Dermis blood vessel endothelial cell (primary cell): ENCODE data around the gene BACE1-AS. TPM values are rescaled to one million over a fixed set of nuclear protein-coding genes. Genes with fewer than 3 reads are reported as not detected.
"Not testable (repeated sequence)": the region's sequence is repeated elsewhere in the genome, so short reads cannot be mapped to it uniquely, and the experiment has no call there.

Experiments
- DNase-seq: peaks from one replicate; pipeline ENCODE4 v3.0.0; 2010
- total RNA-seq: library from RNA; depleted of rRNA; stranded (reverse); fragments of >200 nt; gene quantifications from 2 replicates; pipeline ENCODE4 v1.2.3, GENCODE V29; 2014

BACE1-AS gene
- total RNA-seq: 2.4 and 3.1 TPM in 2 replicates

- no peak for DNase-seq
Observed at GRCh38 chr11:117290809-117291396, at the start of gene BACE1-AS. Gene BACE1-AS (plus strand): TSS chr11:117291346.

- DNase-seq: no peak
Observed at GRCh38 chr11:117248341-117248740, 42.8 kb upstream of the BACE1-AS start.

GRCh38 chr11:117249571-117249970 is 41.6 kb upstream of the BACE1-AS start:
- no peak for DNase-seq

- no peak for DNase-seq
Observed at GRCh38 chr11:117251506-117251905, 39.6 kb upstream of the BACE1-AS start.

- DNase-seq: no peak
Observed at GRCh38 chr11:117255966-117256365, 35.2 kb upstream of the BACE1-AS start.

GRCh38 chr11:117256573-117256972 is 34.6 kb upstream of the BACE1-AS start:
- no peak for DNase-seq

GRCh38 chr11:117258576-117258975 is 32.6 kb upstream of the BACE1-AS start:
- DNase-seq: no peak

GRCh38 chr11:117259417-117259816 is 31.7 kb upstream of the BACE1-AS start:
- no peak for DNase-seq

GRCh38 chr11:117264624-117265323 is 26.4 kb upstream of the BACE1-AS start:
- not testable (repeated sequence) for DNase-seq

- no peak for DNase-seq
Observed at GRCh38 chr11:117265745-117266144, 25.4 kb upstream of the BACE1-AS start.

- DNase-seq: no peak
Observed at GRCh38 chr11:117269856-117270255, 21.3 kb upstream of the BACE1-AS start.

- no peak for DNase-seq
Observed at GRCh38 chr11:117271208-117271607, 19.9 kb upstream of the BACE1-AS start.

- not testable (repeated sequence) for DNase-seq
Observed at GRCh38 chr11:117272175-117272574, 19.0 kb upstream of the BACE1-AS start.

- DNase-seq: no peak
Observed at GRCh38 chr11:117273550-117274289, 17.4 kb upstream of the BACE1-AS start.

GRCh38 chr11:117278347-117278746 is 12.8 kb upstream of the BACE1-AS start:
- no peak for DNase-seq

GRCh38 chr11:117279711-117280376 is 11.3 kb upstream of the BACE1-AS start:
- DNase-seq: no peak

- peak; percentile 93 for DNase-seq
Observed at GRCh38 chr11:117281159-117281558, 10.0 kb upstream of the BACE1-AS start.

GRCh38 chr11:117281869-117282268 is 9.3 kb upstream of the BACE1-AS start:
- DNase-seq: no peak

- no peak for DNase-seq
Observed at GRCh38 chr11:117282956-117283355, 8.2 kb upstream of the BACE1-AS start.

- DNase-seq: no peak
Observed at GRCh38 chr11:117284053-117284452, 7.1 kb upstream of the BACE1-AS start.

- DNase-seq: no peak
Observed at GRCh38 chr11:117286588-117286987, 4.6 kb upstream of the BACE1-AS start.

GRCh38 chr11:117287668-117288067 is 3.5 kb upstream of the BACE1-AS start:
- peak; percentile 14 for DNase-seq

- no peak for DNase-seq
Observed at GRCh38 chr11:117289795-117290194, 1.4 kb upstream of the BACE1-AS start.
